Measurements from ENCODE around the gene GABBR2.

- TF ChIP-seq EZH2phosphoT487 (IDR thresholded peaks at IDR 0.05; ENCODE audit: low read depth): no peak
- TF ChIP-seq CTCF (IDR thresholded peaks at IDR 0.05; ENCODE audit: low read depth, low read length): no peak
These were observed 467.1 kb downstream of the GABBR2 start for GRCh38 chr9:98241357-98242300.

Measured in OCI-LY3 (cell line).